AG09319 (cell line): ENCODE data around the gene APLF.
A peak's percentile ranks its signal among the peaks of the same experiment; 100 is the strongest.
"Not testable (repeated sequence)": the region's sequence is repeated elsewhere in the genome, so short reads cannot be mapped to it uniquely, and the experiment has no call there.

Source experiments
- DNase-seq: peaks from one replicate; pipeline ENCODE4 v3.0.0-alpha.2; 2010; ENCODE audit warnings: low read depth; ENCODE audit errors: extremely low read depth
- TF ChIP-seq, protein P1 (sequence below): IDR thresholded peaks from 2 replicates; pipeline ENCODE4 v1.5.1; 2011; ENCODE audit warnings: low read depth, mild to moderate bottlenecking, inconsistent platforms, low read length, moderate library complexity

The APLF gene

DNA sequence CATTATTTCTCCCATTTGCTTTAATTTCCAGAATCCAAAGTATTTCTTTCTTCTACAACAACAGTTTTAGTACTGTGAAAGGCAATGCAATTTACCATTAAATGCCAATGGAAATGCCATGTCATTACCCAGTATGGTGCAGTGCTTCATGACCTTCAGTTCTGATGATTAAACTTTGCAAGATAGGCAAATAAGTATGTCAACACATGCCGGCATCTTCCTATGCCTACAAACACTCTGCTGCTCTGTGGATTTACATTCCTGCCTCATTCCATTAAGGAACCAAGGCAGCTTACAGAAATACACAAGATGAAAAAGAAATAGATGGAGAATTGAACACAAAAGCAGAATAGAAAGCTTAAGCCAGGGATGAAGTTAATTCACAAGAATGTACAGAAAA, 123.3 kb downstream of the APLF start:
- no peak for DNase-seq
- TF ChIP-seq, protein P1, sequence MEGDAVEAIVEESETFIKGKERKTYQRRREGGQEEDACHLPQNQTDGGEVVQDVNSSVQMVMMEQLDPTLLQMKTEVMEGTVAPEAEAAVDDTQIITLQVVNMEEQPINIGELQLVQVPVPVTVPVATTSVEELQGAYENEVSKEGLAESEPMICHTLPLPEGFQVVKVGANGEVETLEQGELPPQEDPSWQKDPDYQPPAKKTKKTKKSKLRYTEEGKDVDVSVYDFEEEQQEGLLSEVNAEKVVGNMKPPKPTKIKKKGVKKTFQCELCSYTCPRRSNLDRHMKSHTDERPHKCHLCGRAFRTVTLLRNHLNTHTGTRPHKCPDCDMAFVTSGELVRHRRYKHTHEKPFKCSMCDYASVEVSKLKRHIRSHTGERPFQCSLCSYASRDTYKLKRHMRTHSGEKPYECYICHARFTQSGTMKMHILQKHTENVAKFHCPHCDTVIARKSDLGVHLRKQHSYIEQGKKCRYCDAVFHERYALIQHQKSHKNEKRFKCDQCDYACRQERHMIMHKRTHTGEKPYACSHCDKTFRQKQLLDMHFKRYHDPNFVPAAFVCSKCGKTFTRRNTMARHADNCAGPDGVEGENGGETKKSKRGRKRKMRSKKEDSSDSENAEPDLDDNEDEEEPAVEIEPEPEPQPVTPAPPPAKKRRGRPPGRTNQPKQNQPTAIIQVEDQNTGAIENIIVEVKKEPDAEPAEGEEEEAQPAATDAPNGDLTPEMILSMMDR = no peak

DNA sequence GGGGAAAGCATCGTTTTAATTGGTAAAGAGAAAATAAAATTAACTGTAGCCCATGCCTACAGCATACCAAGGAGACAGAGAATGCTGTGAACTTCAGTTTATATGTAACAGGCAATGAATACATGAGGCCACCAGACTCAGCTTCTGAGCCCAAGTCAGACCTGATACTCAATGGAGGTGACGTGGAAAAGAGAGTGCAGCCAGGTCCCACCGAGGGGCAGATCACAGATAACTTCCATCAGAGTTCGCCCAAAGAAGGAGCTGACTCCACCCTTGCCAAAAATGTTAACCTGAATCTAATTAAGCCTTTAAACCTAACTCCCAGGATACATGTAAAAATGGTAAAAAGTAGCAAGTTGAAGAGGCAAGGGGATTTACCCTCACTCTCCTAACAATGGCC, 123.8 kb downstream of the APLF start:
- DNase-seq = no peak

DNA sequence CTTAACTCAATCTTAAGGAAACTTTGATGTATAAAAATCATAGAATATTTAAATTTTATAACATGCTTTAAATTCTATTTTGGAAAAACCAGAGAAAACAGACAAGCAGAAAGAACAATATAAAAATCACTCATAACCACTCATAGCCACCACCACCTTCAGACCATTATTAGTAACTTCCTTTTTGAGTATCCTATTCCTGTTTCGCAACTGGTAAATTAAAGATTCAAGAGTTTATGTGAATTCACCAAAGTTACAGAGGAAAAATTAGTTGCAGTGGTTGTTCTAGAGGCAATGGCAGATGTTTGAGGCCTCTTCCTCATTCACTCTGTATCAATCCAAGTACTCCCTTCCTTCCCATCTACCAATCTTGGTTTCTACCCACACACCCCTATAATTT, 126.7 kb downstream of the APLF start:
- DNase-seq = no peak
- TF ChIP-seq, protein P1 = no peak

More for the DNA sequence above, 123.8 kb downstream of the APLF start:
- TF ChIP-seq, protein P1 = no peak

DNA sequence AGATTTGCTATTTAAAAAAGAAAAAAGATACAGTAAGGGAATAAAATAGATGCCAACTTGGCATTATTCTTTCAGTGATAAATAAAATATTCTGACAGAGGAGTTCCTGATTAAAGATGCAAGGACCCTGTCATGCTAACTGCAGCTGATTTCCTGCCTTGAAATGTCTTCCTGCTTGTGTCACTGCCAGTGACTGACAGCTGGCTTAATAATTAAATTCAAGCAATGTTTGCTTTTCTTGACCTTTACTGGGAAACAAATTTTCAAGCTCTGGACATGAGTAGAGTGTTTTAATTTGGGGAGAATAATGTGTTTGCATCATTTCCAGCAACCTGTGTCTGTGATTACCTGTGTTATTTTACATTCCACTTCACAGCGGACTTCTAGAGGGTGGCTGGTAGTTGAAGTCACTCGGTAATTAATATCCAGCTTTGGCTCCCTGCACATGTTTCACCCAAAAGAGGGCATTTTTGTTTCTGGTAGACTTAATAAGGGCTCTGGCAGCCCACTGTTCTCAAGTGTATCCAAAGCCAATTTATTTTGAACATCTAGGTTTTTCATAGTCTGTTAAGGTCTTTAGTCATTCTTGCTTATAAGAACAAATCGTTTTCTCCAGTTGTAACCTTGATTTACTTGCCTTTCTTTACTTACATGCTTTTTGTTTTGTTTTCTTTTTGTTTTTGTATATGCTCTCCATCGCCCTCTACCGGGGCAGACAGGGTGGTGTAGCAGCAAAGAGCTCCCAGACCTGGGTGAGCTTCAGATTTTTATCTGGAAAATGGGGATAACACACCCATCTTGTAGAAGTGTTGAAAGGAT, 127.5 kb downstream of the APLF start:
- TF ChIP-seq, protein P1 = peak; percentile 94
- peak; percentile 12 for DNase-seq

DNA sequence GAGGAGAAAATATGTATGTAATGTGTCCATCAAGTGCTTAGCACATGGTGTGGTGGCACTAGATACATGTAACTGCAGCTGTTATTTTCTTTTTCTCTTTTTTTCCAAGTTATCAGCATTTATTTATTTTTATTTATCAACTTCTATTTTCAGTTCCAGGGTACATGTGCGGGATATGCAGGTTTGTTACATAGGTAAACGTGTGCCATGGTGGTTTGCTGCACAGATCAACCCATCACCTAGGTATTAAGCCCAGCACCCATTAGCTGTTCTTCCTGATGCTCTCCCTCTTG, 128.1 kb downstream of the APLF start:
- DNase-seq = not testable (repeated sequence)

DNA sequence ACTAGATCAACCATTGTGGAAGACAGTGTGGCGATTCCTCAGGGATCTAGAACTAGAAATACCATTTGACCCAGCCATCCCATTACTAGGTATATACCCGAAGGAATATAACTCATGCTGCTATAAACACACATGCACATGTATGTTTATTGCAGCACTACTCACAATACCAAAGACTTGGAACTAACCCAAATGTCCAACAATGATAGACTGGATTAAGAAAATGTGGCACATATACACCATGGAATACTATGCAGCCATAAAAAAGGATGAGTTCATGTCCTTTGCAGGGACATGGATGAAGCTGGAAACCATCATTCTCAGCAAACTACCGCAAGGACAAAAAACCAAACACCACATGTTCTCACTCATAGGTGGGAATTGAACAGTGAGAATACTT, 133.1 kb downstream of the APLF start:
- not testable (repeated sequence) for DNase-seq

DNA sequence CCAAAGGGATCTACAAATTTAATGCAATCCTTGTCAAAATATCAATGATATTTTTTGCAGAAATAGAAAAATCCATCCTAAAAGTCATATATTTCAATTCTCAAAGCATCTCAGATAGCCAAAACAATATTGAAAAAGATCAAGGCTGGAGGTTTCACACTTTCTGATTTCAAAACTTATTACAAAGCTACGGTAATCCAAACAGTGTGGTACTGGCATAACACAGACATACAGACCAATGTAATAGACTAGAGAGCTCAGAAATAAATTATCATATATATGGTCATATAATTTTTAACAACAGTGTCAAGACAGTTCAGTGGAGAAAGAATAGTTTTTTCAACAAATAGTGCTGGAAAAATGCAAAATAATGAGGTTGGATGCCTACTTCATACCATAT, 135.7 kb downstream of the APLF start:
- TF ChIP-seq, protein P1 = no peak
- DNase-seq = no peak

DNA sequence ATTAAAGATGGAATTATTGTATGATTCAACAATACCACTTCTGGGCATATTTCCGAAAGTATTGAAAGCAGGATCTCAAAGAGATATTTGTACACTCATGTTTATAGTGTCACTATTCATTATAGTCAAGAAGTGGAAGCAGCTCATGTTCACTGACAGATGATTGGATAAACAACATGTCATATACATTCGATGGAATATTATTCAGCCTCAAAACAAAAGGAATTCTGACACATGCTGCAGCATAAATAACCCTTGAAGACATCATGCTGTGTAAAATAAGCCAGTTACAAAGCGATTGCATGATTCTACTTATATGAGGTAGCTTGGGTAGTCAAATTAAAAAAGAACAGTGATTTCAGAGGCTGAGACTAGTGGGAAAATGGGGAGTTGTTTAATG, 136.7 kb downstream of the APLF start:
- DNase-seq = no peak
- TF ChIP-seq, protein P1 = no peak
